ENCODE data around the gene HAND2.

Gene HAND2

DNA sequence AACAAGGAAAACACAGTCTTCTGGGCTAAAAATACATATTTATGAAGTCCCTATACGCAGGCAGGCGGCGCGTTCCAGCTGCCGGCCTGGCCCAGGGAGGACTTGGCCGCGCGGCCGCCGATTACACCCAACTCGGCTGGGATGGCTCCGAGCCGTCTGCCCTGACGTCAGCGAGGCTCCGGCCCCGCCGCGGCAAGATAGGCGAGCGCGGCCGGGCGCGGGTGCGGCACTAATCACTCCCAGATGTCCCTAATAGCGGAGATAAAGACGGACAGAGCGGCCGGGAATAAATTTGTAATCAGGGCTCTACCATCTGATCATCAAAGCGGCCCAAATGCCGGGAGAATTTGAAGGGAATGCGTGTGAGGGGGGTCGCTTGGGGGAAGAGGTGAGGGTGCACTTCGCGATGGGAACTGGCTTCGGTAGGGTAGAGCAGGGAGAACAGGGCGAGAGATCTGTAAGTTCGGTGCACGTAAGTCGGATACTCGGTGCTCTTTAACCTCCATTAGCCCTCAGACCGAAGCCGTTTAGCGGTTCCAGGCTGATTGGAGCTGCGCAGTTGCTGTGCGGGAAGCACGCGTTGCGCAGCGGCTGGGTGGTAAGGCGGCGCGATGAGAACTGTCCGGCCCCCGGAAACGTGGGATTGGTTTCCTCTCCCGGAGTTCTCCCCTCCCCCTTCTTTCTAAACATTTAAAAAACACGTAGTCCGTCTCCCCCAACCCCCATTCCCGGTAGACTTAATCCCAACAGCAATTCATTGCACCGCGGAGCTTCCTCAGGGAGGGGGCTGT is 7.7 kb downstream of the HAND2 start:
- peak in 2 of 10 donors; percentile 74 to 78 for DNase-seq

DNA sequence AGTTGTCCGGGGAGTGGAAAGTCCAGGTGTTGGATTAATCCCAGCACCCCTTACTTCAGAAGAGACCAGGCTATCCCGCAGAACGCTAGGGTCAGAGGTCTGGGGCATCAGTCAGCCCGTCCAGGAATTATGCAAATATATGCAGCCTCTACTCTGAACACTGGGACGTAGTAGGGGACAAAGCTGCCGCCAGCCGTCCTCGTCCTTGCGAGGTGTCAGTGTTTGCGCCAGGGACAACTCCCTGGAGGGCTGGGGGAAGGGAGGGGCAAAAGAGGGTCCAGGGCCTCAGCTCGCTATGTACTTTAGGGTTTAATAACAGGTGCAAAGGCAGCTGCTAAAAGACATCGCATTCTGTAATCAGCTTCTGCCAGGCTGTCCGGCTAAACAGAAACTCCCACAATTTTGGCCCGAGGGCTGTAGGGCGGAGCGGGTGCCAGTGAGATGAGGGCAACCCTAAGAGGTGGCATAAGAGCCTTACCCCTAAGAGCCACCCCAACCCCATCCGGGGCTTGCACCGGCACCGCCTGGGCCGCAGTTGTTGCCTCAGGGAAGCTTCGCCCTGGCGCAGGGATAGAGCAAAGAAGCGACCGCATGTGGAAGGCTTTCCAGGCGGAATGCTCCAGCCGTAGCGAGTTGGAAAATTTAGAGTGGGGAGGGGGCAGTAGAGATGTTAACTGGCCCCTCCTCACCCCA is 8.4 kb downstream of the HAND2 start:
- DNase-seq, result peak in 2 of 10 donors; percentile 53 to 80
- intact Hi-C loops (cut with DNase I), result no loop called here

More for the DNA sequence above, 7.7 kb downstream of the HAND2 start:
- intact Hi-C loops (cut with DNase I), result no loop called here

DNA sequence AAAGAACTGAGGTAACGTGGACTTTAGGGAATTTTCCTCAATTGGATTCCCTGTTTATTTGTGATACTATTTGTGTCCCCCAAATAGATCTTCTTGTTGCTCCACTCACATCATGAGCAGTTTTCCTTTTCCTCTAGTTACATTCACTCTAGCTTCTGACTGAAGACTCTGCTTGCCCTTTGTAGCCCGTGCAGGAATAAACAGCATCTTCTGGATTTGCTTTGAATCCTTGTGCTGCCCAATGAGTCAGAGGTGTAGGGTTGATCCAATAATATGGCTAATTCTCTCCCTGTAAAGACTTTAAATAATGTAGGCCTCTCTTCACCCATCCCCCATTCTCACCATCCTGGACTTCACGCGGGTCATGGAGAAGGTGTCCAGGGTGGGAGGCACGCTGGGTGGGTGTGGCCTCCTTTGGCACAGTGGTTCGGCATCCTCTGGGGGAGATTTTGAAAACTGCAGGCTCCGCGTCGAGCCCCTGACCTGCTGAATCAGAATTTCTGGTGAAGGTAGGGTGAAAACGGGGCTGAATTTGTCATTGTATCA is 9.0 kb downstream of the HAND2 start:
- no peak for DNase-seq
- intact Hi-C loops (cut with DNase I), result no loop called here

DNA sequence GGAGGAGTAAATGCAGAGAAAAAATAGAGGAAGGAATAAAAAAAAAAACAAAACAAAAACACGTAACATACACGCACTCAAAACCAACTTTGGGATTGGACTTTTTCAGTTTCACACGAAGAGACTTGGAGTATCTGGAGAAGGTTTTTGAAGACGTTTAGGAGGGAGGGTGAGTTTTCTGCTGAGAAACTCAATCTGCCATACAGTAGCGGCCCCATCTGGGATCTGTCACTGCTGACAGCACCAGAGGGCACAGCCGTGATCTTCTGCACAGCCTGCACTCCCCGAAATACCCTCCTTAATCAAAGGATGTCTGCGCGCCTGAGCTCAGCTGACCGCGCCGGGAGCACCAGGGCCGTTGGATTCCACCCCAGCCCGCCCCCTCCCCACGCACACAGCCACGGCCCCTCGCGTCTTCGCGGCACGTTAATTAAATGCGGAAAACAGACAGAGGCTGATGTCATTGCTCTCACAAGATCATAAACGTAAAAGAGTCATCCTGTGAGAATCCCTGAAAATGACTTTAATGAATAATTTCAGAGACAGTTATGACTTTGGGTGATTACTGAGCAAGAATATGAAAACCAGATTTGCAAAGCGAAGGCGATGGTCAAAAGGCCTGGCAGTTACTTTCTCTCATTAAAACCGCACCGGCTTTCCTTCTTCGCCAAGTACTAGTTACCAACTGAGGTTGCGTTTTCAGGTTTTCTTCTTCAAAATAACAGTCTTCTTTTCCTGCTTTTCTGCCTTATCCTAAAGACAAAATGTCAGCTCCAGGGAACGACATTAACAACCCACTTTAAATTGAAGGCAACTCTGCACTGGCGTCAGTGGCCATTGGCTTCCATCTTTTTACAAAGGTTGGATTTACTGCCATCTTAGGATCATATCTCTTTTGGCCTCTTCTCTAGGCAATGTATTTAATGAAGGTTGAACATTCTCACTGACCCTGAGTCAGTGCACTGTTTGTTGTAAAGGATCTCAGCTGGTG is 10.6 kb downstream of the HAND2 start:
- no peak for DNase-seq
- intact Hi-C loops (cut with DNase I), result no loop called here

DNA sequence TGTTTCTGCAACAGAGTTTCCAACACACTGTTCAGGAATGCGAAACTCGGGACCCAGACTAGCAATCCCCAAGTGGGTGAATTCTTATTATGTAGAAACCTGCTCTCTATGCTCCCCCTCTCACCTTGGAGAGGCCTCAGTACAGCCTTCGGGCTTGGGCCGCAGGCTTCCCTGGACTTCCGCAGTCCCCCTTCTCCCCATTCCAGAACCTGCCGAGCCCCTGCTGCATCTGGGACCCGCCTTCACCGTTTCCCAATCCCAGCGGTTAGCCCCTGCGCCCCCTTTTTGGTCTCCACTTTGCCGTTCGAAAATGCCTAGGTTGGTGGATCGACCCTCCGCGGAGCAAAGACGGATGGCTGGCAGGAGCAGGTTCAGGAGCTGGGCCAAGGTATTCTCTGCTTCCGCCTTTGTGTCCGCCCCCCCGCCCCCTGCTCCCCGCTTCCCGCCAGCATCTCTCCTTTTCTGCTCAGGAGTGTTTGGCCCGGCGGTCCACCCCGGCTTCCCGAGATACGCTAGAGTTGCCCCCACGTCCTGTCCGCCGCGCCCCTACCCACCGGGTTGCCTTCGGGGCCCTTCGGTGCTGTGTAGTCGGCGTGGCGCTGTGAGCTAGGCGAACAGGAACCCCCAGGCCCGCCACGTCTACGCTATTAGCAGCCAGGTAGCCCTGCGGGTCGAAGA is 11.5 kb downstream of the HAND2 start:
- DNase-seq, result peak in 2 of 10 donors; percentile 59 to 79
- intact Hi-C loops (cut with DNase I), result no loop called here

DNA sequence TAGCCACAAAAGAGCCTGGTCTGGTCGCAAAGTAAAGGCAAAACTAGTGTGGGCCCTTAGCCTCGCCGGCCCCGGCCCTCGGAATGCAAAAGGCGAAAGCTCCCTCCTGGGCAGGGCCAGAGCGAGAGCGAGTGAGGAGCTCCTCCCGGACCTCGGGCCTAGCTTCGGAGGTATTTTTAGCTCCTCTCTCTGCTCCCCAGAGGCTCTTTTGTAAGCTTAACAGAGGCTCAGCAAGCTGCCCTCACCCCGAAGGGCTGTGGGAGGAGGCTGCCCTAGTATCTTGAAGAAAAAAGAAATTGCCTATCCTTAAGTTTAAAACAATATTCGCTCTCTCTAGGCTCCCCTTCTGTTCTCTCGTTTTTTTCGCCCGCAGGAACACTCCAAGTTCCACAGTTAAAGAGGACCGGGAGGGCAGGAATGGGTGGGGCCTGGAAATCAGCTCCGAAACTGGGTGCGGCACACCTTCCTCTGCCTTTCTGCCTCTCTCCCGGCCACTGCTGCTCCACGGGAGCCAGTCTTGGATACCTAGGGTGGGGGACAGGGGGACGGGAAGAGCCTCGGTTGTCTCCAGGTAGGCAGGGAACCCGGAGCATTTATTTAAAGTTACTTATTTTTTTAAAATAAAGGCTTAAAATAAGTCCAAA is 12.1 kb downstream of the HAND2 start:
- DNase-seq, result peak in 2 of 10 donors; percentile 44 to 74
- intact Hi-C loops (cut with DNase I), result no loop called here

DNA sequence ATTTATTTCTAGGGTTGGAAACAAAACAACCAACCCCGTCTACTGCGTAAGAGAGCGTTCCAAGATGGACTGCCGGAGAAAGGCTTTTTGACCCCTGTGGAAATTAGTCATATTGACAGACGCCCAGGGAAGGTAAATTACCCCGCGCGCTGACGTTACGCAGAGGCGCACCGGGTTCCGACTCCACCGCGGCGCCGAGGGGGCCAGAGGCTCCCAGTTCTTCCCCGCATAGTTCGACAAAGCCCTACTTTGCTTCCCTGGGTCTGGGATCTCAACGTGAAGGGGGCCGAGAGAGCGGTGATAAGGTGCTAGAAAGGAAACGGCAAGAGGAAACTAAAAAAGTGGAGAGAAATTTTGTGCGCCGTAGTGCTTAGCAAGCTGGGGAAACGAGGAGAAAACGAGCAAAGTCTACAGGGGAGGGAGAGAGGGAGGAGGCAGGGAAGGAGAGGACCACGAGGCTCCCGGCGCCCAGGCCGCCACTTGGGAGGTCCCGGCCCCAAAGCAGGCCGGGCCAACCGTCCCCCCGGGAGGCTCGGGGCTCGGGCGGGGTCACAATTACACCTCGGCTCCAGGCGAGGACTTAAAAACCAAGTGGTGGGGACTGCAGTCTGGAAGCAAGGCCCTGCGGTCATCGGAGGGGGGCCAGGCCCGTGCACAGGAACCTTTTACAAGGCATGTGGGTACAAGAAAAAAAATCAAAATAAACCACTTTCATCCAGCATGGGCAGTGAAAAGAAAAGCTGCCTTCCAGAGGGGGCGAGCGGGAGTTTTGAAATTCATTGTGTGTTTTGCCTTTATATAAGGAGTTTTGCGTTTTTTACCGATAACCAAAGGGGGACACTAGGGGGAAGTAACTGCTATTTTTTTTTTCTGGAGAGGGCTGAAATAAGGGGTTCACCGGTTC is 13.2 kb downstream of the HAND2 start:
- intact Hi-C loops (cut with DNase I), result no loop called here
- DNase-seq, result peak in 2 of 10 donors; percentile 51

DNA sequence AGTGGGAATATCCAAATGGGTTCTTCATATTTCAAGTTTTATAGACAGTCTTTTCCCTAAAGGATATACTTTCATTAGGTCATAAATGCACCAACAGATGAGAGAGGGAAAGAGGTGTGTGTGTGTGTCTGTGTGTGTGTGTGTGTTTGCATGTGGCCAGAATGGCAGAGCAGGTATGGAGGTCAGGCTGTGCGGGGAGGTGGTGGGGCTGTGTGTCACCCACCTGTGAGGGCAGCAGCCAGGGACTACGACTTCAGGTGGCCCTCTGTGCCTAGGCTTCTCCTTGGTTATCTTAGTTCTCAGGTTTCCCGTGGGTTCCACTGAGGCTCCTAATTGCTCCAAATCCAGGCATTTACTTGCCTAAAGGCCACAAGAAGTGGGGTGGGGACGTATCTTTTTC is 14.6 kb downstream of the HAND2 start:
- no peak for DNase-seq
- intact Hi-C loops (cut with DNase I), result no loop called here

DNA sequence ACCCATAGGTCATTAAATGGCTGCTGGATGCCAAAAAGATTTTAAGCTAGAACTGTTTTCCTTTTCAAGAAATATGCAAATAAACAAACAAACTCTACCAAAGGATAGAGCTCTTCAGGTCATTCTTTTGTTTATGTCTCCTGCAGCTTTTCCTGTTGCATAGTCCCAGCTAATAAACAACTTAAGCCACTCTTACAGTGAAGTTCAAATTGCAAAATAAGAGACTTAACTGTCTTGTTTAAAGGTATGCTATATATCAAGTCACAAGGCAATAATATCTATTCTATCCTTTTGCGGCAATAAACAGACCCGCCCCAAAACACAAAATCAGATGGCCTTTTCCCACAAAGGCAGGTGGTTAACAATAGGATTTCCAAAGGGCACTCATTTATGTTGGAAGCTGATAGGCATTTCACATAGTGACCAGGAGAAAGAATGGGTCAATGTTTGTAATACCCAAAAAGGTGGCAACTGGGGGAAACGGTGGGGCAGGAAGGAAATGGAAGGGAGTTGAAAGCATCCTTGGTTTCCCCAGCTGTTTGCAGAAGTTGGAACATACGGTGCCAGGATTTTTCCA is 15.3 kb downstream of the HAND2 start:
- intact Hi-C loops (cut with DNase I), result no loop called here
- no peak for DNase-seq

DNA sequence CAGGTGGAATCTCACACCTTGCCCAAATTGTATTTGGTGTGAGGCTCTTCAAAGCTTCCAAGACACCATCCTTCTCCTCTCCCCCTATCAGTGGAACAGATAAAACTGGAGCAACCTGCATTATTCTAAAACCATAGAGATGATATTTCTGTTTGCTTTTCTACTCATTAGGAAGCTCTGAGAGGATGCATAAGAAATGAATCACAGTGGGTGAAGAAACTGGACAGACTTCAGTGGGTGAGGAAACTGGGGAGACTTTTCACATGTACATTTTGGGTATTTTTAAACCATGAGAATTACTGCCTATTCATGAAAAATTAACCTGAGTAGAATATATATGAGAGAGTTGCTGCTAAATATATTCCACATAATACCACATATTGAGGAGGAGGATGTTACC is 16.4 kb downstream of the HAND2 start:
- DNase-seq, result no peak
- intact Hi-C loops (cut with DNase I), result no loop called here

DNA sequence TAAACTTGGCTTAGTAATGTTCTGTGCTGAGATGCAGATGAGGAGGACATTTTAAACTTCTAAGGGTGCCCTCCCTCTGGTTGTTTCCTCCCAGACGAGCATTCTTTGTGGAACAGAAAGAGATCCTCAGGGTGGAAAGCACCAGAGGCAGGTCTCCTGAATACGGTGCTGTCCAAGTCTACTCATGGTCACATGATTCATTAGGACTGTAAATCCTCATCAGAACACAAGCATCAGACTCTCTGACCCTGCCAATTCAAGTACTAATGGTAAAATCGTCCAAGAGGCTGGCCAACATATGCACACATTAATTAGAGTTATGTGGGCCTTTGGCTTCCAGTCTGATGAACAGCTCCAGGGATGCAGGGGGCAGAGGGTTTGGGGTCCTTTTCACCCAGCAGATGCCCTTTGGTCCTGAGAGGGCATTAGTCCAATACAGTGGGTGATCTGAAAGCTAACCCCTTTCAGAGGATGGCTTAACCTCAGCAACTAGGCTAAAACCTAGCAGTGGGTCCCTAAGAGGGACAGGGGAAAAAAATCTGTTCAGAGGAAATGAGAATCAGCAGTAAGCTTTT is 18.2 kb downstream of the HAND2 start:
- DNase-seq, result no peak
- intact Hi-C loops (cut with DNase I), result no loop called here

DNA sequence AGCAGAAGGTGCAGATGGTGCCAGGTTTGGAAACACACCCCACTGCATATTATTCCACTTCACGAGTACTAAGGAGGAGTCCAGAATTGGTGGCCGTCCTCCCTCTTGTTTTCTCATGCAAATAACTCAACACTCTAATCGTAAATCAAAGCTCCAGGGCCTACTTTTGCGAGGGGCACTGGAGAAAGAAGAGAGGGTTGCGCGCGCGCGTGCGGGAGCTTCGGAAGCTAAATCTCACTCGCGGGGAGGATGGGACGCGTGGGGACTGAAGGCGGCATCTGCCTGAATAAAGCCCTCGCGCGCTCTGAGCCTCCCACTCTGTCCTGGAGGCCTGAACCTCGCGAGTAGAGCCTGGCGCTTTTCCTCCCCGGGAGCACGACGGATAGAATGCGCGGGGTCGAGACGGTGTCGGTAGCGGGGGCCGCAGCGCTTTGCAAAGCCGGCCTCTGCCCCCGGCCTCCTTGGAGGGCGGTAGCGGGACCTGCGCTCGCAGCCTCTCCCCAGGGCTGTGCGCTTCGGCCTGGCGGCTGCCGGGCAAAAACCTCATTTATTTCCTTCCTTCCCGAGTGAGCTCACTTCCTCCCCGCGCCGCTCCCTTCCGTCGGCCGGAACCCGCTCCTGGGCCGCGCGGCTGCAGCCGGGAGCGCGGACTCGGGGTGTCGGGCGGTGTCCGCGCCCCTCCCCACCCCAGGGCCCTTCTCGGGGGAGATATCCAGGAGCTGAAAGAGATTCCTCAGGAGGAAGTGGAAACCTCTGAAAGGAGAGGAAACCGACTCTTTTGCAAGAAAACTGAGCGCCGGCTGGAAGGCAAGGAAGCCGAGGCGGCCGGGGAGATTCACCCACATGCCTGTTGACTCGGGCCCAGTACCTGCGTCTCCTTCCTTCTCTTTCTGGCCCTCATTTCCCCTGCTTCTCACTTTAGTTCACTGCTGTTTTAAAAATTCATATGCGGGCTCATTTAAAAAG is 20.7 kb downstream of the HAND2 start:
- intact Hi-C loops (cut with DNase I), result loop anchor here (10.0 kb wide), 1 partner anchor 645 kb away; no protein-coding TSS in a partner anchor
- no peak for DNase-seq

DNA sequence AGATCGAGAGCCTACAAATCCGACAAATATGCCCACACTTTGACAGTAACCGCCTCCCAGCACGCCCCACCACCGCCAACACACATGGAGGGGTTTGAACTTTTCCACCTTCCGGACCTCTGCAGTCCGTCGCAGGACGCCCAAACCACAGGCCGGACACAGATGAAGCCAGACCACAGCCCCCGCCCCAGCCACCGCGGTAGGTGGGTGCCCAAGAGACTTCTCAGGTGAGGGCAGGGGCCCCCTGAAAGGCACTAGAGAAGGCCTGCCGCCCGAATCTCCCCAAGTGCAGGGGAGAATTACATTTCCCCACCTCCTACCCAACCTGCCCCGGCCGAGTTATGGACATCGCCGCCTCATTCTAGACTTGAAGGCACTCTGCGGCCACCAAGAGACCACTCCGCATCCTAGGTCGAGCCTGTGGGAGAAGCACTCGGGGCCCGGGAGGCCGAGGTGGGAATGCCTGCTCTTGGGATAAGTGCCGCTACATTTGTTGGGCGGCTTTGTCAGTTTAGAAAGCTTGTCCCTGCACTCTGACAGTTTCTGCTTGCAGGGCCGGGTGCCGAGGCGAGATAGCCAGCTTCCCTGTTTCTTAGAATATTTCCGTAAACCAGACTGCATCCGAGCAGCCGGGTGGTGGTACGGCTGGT is 21.5 kb downstream of the HAND2 start:
- no peak for DNase-seq
- intact Hi-C loops (cut with DNase I), result loop anchor here (10.0 kb wide), 1 partner anchor 646 kb away; no protein-coding TSS in a partner anchor

DNA sequence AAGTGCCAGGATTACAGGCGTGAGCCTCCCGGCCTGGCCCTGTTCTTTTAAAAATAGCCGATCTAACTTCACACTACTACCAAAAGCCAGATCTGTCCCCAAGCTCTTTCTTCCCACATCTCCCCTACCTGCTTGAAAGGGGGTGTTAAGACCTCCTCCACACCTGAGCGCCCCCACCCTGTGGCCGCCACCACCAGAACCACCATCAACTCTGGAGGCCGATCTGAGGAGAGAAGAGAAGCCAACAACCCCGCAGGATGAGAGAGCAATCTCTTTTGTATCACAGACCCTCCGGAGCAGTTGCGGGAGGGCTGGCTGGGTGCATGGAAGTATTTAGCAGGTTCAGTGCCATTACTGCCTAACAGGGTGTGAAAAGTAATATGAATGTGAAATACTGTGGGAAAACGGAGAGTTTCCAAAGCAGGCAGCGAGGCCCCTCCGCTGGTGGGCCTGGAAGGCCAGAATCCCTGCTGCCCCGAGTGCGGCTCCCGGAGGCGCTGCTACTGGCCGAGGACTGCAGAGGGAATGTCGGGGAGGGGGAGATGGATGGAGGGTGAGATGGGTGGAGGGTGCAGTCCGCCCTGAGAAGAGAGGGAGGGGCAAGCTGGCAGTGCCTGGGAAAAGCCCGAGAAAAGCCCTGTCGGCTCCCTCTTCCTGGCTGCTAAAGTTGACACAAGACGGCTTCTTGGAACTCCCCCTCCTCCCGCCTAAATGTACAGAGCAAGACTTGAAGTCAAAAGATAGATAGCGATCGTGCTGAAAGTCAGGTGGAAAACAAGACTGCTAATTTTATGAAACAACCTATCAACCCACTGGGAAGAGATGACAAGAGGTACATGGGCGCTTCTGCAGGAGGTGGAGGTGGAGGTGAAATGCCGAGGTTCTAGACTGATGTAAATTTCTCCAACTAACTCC is 22.3 kb downstream of the HAND2 start:
- no peak for DNase-seq
- intact Hi-C loops (cut with DNase I), result loop anchor here (10.0 kb wide), 1 partner anchor 647 kb away; no protein-coding TSS in a partner anchor
